ENCODE measurements around the gene OPALIN. TPM values are rescaled to one million over a fixed set of nuclear protein-coding genes. Genes with fewer than 3 reads are reported as not detected.

OPALIN gene
- total RNA-seq, 2 donors from 2014 or later: 0.17 TPM; not detected in 1

GRCh38 chr10:96371356-96371755 lies 12.6 kb upstream of the OPALIN start:
- intact Hi-C loops (cut with DNase I): no loop called here
- Histone ChIP-seq H3K27me3 (replicated peaks; ENCODE audit: insufficient read depth) (no peaks in the 10 kb centered on the region), H3K36me3 (no peaks in the 10 kb centered on the region), H3K9me3 (no peaks in the 10 kb centered on the region), H3K4me1 (replicated peaks) (no peaks in the 10 kb centered on the region), H3K27ac (no peak overlapping the region), H3K4me3 (no peak overlapping the region)
- WGBS: 83% methylated on average over 11 of the region's 11 CpGs
- TF ChIP-seq POLR2AphosphoS5 (IDR thresholded peaks at IDR 0.05) (no peak), POLR2A (IDR thresholded peaks at IDR 0.05) (no peak)
- TF ChIP-seq, protein P1, sequence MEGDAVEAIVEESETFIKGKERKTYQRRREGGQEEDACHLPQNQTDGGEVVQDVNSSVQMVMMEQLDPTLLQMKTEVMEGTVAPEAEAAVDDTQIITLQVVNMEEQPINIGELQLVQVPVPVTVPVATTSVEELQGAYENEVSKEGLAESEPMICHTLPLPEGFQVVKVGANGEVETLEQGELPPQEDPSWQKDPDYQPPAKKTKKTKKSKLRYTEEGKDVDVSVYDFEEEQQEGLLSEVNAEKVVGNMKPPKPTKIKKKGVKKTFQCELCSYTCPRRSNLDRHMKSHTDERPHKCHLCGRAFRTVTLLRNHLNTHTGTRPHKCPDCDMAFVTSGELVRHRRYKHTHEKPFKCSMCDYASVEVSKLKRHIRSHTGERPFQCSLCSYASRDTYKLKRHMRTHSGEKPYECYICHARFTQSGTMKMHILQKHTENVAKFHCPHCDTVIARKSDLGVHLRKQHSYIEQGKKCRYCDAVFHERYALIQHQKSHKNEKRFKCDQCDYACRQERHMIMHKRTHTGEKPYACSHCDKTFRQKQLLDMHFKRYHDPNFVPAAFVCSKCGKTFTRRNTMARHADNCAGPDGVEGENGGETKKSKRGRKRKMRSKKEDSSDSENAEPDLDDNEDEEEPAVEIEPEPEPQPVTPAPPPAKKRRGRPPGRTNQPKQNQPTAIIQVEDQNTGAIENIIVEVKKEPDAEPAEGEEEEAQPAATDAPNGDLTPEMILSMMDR (IDR thresholded peaks at IDR 0.05): no peak
- DNase-seq (ENCODE audit: low spot score): no peak

GRCh38 chr10:96370584-96371157 lies 11.9 kb upstream of the OPALIN start:
- Histone ChIP-seq H3K4me3 (no peak overlapping the region), H3K27ac (no peak overlapping the region), H3K27me3 (replicated peaks; ENCODE audit: insufficient read depth) (no peaks in the 10 kb centered on the region), H3K36me3 (no peaks in the 10 kb centered on the region), H3K4me1 (replicated peaks) (no peaks in the 10 kb centered on the region), H3K9me3 (no peaks in the 10 kb centered on the region)
- peak; percentile 30 for DNase-seq (ENCODE audit: low spot score)
- TF ChIP-seq POLR2A (IDR thresholded peaks at IDR 0.05): no peak
- TF ChIP-seq, protein P1 (IDR thresholded peaks at IDR 0.05): peak; percentile 50 to 75 (median 64)
- intact Hi-C loops (cut with DNase I): no loop called here
- WGBS: 39% methylated on average over 15 of the region's 16 CpGs

GRCh38 chr10:96369890-96370583 lies 11.2 kb upstream of the OPALIN start:
- Histone ChIP-seq H3K27me3 (replicated peaks; ENCODE audit: insufficient read depth) (no peaks in the 10 kb centered on the region), H3K4me3 (no peak overlapping the region), H3K9me3 (no peaks in the 10 kb centered on the region), H3K36me3 (no peaks in the 10 kb centered on the region), H3K4me1 (replicated peaks) (no peaks in the 10 kb centered on the region), H3K27ac (no peak overlapping the region)
- 83% methylated on average over 35 of the region's 38 CpGs for WGBS
- intact Hi-C loops (cut with DNase I): no loop called here
- TF ChIP-seq, protein P1 (IDR thresholded peaks at IDR 0.05): no peak
- no peak for TF ChIP-seq POLR2A (IDR thresholded peaks at IDR 0.05)
- TF ChIP-seq POLR2AphosphoS5 (IDR thresholded peaks at IDR 0.05): no peak
- DNase-seq (ENCODE audit: low spot score): no peak

- Histone ChIP-seq H3K4me3 (no peak overlapping the region), H3K36me3 (no peaks in the 10 kb centered on the region), H3K4me1 (replicated peaks) (no peaks in the 10 kb centered on the region), H3K27ac (no peak overlapping the region), H3K27me3 (replicated peaks; ENCODE audit: insufficient read depth) (no peaks in the 10 kb centered on the region), H3K9me3 (no peaks in the 10 kb centered on the region)
- 93% methylated on average over 5 of the region's 5 CpGs for WGBS
- no peak for TF ChIP-seq POLR2AphosphoS5 (IDR thresholded peaks at IDR 0.05)
- TF ChIP-seq POLR2A (IDR thresholded peaks at IDR 0.05): no peak
- TF ChIP-seq, protein P1 (IDR thresholded peaks at IDR 0.05): no peak
- DNase-seq (ENCODE audit: low spot score): no peak
- intact Hi-C loops (cut with DNase I): no loop called here
These were observed 10.2 kb upstream of the OPALIN start for GRCh38 chr10:96368971-96369370.

DNA sequence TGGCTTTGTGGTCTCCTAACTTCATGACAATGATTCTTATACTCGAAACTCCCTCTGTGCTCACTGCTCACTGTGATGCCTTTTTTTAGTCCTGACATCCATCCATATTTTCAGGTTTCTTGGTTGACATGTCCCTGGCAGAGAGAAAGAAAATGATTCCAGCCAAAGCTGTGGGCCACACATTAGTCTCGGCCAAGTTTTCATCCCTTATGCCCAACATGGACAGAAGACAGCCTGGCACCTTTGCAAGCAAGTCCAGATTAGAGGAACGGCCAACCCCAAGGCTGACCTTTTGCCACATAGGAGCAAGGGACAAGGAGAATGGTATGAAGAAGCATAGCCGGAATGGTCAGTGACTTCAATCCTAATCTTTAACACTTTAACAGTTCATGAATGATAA lies 8.7 kb upstream of the OPALIN start:
- H3K36me3 ChIP-seq: no peaks in the 10 kb centered on the region
- H3K27ac ChIP-seq: no peak overlapping the region
- no peaks in the 10 kb centered on the region for H3K4me1 ChIP-seq (replicated peaks)
- H3K4me3 ChIP-seq: no peak overlapping the region
- TF ChIP-seq POLR2AphosphoS5 (IDR thresholded peaks at IDR 0.05) (no peak), POLR2A (IDR thresholded peaks at IDR 0.05) (no peak)
- TF ChIP-seq, protein P1 (IDR thresholded peaks at IDR 0.05): no peak
- intact Hi-C loops (cut with DNase I): no loop called here
- H3K9me3 ChIP-seq: no peaks in the 10 kb centered on the region
- no peaks in the 10 kb centered on the region for H3K27me3 ChIP-seq (replicated peaks; ENCODE audit: insufficient read depth)
- no peak for DNase-seq (ENCODE audit: low spot score)
- WGBS: 88% methylated on average over 4 of the region's 4 CpGs

All from prostate gland (tissue), 2 donors.